SK-N-SH treated with all-trans-retinoic acid at 6 μM for 48 hours (cell line): Measurements from ENCODE around the gene CHSY1.

Experiments used
- ATAC-seq: fragments of 200-7000 bp; cut with Tn5 transposase; 3 replicates; pipeline ENCODE4 v1.9.1; 2020; ENCODE audit warnings: mild to moderate bottlenecking, moderate library complexity
- ARNTL ChIP-seq: fragments of 450-650 bp; formaldehyde crosslinking; IDR thresholded peaks from 2 replicates; pipeline ENCODE4 v1.5.0; 2020; ENCODE audit warnings: low read depth, mild to moderate bottlenecking, moderate library complexity, borderline replicate concordance
- BACH2 ChIP-seq: fragments of 250-450 bp; sonication (Bioruptor Pico); IDR thresholded peaks from 2 replicates; pipeline ENCODE4 v1.9.0; 2021; ENCODE audit warnings: mild to moderate bottlenecking, borderline replicate concordance
- CREB5 ChIP-seq: fragments of 250-450 bp; sonication (Bioruptor Pico); IDR thresholded peaks from 2 replicates; pipeline ENCODE4 v1.5.1; 2020; ENCODE audit warnings: low read depth, mild to moderate bottlenecking, moderate library complexity
- ESRRG ChIP-seq: fragments of 250-450 bp; sonication (Bioruptor Pico); IDR thresholded peaks from 2 replicates; pipeline ENCODE4 v1.6.1; 2021; ENCODE audit warnings: mild to moderate bottlenecking
- GLIS3 ChIP-seq: fragments of 250-450 bp; sonication (Bioruptor Pico); IDR thresholded peaks from 2 replicates; pipeline ENCODE4 v1.5.0; 2020; ENCODE audit warnings: mild to moderate bottlenecking, moderate library complexity
- ISL1 ChIP-seq: fragments of 250-450 bp; sonication (Bioruptor Pico); IDR thresholded peaks from 2 replicates; pipeline ENCODE4 v2.1.2; 2022; ENCODE audit warnings: mild to moderate bottlenecking, moderate library complexity
- PATZ1 ChIP-seq: fragments of 250-450 bp; sonication (Bioruptor Pico); IDR thresholded peaks from 2 replicates; pipeline ENCODE4 v1.8.0; 2020; ENCODE audit warnings: mild to moderate bottlenecking, moderate library complexity, borderline replicate concordance
- RARB ChIP-seq: fragments of 250-450 bp; sonication (Bioruptor Pico); IDR thresholded peaks from 2 replicates; pipeline ENCODE4 v1.8.0; 2021; ENCODE audit warnings: mild to moderate bottlenecking, moderate library complexity
- SNAI2 ChIP-seq: fragments of 250-450 bp; sonication (Bioruptor Pico); IDR thresholded peaks from 2 replicates; pipeline ENCODE4 v1.5.0; 2020; ENCODE audit warnings: mild to moderate bottlenecking, moderate library complexity
- TCF4 ChIP-seq: fragments of 250-450 bp; sonication (Bioruptor Pico); IDR thresholded peaks from 2 replicates; pipeline ENCODE4 v1.8.0; 2021; ENCODE audit warnings: mild to moderate bottlenecking, moderate library complexity, borderline replicate concordance
- TOX ChIP-seq: fragments of 250-450 bp; sonication (Bioruptor Pico); IDR thresholded peaks from 2 replicates; pipeline ENCODE4 v1.8.0; 2021; ENCODE audit warnings: mild to moderate bottlenecking, moderate library complexity, borderline replicate concordance
- TSHZ2 ChIP-seq: fragments of 250-450 bp; sonication (Bioruptor Pico); IDR thresholded peaks from 2 replicates; pipeline ENCODE4 v1.5.0; 2020; ENCODE audit warnings: mild to moderate bottlenecking, moderate library complexity
- ZC3H10 ChIP-seq: fragments of 250-450 bp; sonication (Bioruptor Pico); IDR thresholded peaks from 2 replicates; pipeline ENCODE4 v1.5.1; 2021; ENCODE audit warnings: mild to moderate bottlenecking, moderate library complexity
- ZFP3 ChIP-seq: fragments of 250-450 bp; sonication (Bioruptor Pico); IDR thresholded peaks from 2 replicates; pipeline ENCODE4 v1.5.0; 2020; ENCODE audit warnings: mild to moderate bottlenecking, moderate library complexity
- ZNF565 ChIP-seq: fragments of 450-650 bp; formaldehyde crosslinking; conservative IDR thresholded peaks from 2 replicates; pipeline ENCODE4 v1.5.0; 2020; ENCODE audit warnings: low read depth, mild to moderate bottlenecking, moderate library complexity
- ZNF70 ChIP-seq: fragments of 450-650 bp; formaldehyde crosslinking; IDR thresholded peaks from 2 replicates; pipeline ENCODE4 v1.5.0; 2020; ENCODE audit warnings: mild to moderate bottlenecking, moderate library complexity
- TF ChIP-seq, protein P1 (sequence below): fragments of 250-450 bp; sonication (Bioruptor Pico); IDR thresholded peaks from 2 replicates; pipeline ENCODE4 v1.5.1; 2021; ENCODE audit warnings: mild to moderate bottlenecking, moderate library complexity
- TF ChIP-seq, protein P2 (sequence below): fragments of 250-450 bp; sonication (Bioruptor Pico); IDR thresholded peaks from 2 replicates; pipeline ENCODE4 v1.8.0; 2021; ENCODE audit warnings: low read depth, mild to moderate bottlenecking, moderate library complexity, borderline replicate concordance

Gene CHSY1

DNA sequence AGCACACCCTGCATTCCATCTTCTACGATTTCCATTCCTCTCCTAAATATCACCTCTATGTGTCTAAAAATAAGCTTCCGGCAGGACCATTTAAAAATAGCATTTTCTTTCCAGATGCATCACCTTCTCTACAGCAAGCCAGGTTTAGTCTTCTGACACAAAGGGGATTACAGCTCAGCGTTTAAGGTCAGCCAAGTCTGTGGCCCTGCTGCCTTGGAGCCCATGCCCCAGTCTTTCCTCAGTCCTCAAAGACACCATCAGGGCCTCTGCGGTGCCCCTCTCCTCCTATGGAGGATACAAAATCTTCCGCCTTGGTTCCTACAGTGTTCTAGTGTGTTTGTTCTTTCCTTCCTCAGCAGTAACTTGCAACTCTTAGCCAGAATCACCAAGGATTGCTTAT, 21.7 kb upstream of the CHSY1 start (continued):
- no peak for TF ChIP-seq TSHZ2 (CRISPR knock-in tag)

DNA sequence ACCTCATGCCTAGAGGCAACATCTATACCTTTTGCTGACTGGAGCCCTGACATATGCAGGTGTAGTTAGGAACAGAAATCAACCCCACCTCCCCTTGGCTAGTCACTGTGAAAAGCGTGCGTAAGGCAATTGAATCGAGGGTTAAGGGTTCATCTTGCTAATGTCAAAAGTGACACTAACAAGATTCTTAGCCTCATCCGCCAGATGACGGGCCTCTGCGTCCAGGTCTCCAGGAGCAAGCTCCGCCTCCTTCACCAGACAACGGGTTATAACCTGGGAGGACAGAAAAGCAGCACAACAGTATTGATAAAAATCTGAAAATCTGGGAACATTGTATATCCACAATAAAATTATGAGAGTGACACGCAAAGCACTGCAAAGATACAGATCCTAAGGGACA, 20.7 kb upstream of the CHSY1 start:
- no peak for ATAC-seq
- peak; percentile 53; the same call in 1 of the 2 replicates for TF ChIP-seq TCF4 (CRISPR knock-in tag)
- TF ChIP-seq PATZ1 (CRISPR knock-in tag) = no peak

DNA sequence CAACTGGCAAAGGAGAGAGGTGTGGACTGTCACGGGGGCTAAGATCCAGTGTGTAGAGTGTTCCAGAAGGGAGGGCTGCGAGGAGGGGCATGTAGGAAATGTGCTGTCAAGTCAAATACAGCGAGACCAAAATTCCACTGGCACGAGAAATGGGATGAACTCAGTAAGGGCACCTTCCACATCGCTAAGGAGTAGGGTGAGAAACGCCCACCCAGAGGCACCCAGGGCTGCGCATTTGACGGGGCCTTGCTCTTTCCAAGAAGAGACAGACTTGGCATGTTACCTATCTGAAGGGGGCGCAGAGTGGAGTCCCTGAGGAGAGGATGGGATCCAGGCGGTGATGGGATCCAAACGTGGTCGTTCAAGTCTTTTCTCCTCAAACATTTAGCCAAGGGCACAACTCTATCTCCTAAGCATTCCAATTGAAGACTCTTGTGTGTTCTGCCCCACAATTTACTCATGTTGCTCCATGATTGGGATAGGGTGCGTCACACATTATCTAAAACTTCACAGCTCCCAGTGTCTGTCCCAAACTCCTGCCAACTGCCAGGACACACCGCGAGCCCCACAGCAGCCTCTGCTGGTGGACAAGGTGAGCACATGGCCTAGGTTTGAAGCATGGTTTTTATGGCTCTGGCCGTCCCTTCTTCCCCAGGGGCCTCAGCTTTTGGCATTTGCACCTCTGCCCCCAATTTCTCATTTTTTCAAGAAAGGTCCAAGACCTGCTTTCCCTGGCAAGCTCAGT, 17.8 kb upstream of the CHSY1 start:
- TF ChIP-seq ZNF70 (CRISPR knock-in tag) = no peak
- no peak for TF ChIP-seq ZNF565 (CRISPR knock-in tag)
- no peak for TF ChIP-seq BACH2 (CRISPR knock-in tag)
- TF ChIP-seq, protein P1, sequence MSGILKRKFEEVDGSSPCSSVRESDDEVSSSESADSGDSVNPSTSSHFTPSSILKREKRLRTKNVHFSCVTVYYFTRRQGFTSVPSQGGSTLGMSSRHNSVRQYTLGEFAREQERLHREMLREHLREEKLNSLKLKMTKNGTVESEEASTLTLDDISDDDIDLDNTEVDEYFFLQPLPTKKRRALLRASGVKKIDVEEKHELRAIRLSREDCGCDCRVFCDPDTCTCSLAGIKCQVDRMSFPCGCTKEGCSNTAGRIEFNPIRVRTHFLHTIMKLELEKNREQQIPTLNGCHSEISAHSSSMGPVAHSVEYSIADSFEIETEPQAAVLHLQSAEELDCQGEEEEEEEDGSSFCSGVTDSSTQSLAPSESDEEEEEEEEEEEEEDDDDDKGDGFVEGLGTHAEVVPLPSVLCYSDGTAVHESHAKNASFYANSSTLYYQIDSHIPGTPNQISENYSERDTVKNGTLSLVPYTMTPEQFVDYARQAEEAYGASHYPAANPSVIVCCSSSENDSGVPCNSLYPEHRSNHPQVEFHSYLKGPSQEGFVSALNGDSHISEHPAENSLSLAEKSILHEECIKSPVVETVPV (CRISPR knock-in tag) = no peak
- TF ChIP-seq ESRRG = no peak
- TF ChIP-seq, protein P2, sequence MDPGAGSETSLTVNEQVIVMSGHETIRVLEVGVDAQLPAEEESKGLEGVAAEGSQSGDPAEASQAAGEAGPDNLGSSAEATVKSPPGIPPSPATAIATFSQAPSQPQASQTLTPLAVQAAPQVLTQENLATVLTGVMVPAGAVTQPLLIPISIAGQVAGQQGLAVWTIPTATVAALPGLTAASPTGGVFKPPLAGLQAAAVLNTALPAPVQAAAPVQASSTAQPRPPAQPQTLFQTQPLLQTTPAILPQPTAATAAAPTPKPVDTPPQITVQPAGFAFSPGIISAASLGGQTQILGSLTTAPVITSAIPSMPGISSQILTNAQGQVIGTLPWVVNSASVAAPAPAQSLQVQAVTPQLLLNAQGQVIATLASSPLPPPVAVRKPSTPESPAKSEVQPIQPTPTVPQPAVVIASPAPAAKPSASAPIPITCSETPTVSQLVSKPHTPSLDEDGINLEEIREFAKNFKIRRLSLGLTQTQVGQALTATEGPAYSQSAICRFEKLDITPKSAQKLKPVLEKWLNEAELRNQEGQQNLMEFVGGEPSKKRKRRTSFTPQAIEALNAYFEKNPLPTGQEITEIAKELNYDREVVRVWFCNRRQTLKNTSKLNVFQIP (CRISPR knock-in tag) = no peak
- TF ChIP-seq TOX (CRISPR knock-in tag) = no peak
- peak; percentile 30; the same call in 2 of the 3 replicates for ATAC-seq

GRCh38 chr15:101267320-101268104, 15.7 kb upstream of the CHSY1 start:
- peak; percentile 58 for ATAC-seq
- no peak for TF ChIP-seq RARB (CRISPR knock-in tag)
- no peak for TF ChIP-seq GLIS3 (CRISPR knock-in tag)

DNA sequence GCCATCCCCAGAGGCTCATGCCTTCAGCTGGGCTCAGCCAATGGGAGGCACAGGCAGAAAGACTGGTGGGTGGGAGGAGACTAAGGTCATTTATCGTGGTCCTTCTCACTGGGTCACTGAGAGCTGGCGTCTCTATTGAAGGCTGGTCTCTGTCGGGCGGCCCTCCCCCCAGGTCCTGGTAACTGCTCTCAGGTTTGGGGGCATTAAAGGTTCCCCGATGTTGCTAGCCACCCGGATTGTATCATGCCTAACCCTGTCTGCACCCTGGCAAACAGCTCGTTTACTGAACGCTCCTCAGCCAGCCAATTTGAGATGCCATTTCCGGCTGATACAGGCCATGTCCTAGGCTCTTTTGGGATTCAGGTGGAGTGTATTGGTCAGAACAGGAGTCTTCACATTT, 14.9 kb upstream of the CHSY1 start:
- peak; percentile 5; the same call in 2 of the 3 replicates for ATAC-seq
- TF ChIP-seq ESRRG (no peak), ISL1 (CRISPR knock-in tag) (no peak), CREB5 (CRISPR knock-in tag) (no peak), TSHZ2 (CRISPR knock-in tag) (no peak), ZFP3 (CRISPR knock-in tag) (no peak), ZC3H10 (CRISPR knock-in tag) (no peak), TCF4 (CRISPR knock-in tag) (no peak), SNAI2 (CRISPR knock-in tag) (no peak), ARNTL (no peak), ZNF565 (CRISPR knock-in tag) (no peak), RARB (CRISPR knock-in tag) (no peak), GLIS3 (CRISPR knock-in tag) (no peak)
- TF ChIP-seq, protein P2 (CRISPR knock-in tag) = no peak
